ENCODE measurements around the gene TMEM205. TPM values are rescaled to one million over a fixed set of nuclear protein-coding genes. Genes with fewer than 3 reads are reported as not detected.
"Not testable (repeated sequence)": the region's sequence is repeated elsewhere in the genome, so short reads cannot be mapped to it uniquely, and the experiment has no call there.

TMEM205 gene
- total RNA-seq, 1 experiment from 2014 or later: 224 TPM

DNA sequence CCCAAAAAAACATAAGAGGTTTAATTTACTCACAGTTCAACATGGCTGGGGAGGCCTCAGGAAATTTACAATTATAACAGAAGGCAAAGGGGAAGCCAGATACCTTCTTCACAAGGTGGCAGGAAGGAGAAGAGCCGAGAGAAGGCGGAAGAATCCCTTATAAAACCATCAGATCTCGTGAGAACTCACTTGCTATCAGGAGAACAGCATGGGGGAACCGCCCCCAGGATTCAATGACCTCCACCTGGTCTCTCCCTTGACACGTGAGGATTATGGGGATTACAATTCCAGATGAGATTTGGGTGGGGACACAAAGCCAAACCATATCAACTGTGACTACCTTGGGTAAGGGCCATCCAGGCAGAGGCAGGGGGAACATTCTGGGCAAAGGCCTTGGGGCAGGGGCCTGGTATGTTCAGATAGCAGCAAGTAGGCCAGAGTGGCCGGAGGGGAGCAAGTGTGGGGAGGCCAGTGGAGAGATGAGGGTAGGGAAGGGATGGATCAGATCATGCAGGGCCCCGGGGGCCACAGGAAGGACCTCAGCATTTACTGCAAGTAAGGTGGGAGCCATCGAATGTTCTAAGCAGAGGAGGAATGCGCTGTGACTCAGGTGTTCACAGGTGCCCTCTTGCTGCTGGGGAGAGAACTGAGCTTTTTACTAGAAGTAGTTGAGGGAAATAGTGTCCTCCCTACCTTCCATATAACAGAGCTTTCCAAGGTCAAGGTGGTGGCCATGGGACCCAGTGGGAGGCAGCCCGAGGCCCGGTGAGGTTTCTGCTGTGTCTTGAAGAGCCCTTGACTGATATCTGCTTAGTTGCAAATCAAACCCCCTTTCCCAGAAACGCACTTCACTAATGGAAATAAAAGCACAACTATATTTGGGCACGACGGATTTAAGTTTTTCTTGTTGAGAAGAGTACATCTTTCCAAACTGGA is 24.6 kb downstream of the TMEM205 start:
- no peak for ATAC-seq
- POLR2A ChIA-PET (ENCODE audit: unreplicated experiment): no interaction called here

DNA sequence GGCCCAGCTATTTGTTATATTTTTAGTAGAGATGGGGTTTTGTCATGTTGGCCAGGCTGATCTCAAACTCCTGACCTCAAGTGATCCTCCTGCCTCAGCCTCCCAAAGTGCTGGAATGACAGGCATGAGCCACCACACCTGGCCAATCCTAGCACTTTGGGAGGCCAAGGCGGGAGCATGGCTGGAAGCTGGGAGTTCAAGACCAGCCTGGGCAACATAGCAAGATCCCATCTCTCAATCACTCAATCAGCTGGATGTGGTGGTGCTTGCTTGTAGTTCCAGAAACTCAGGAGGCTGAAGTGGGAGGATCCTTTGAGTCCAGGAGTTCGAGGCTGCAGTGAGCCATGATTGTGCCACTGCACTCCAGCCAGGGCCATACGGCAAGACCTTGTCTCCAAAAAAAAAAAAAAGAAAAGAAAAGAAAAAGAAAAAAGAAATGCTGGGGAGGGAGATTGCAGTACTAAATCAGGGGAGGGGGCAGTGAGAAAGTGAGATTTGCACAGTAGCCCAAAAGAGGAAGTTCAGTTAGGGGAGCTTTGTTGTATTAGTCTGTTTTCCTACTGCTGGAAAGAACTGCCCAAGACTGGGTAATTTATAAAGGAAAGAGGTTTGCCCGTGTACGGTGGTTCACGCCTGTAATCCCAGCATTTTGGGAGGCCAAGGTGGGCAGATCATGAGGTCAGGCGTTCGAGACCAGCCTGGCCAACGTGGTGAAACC is 25.6 kb downstream of the TMEM205 start:
- ATAC-seq; H4K20me1 ChIP-seq (ENCODE audit: low read length); POLR2A ChIA-PET (ENCODE audit: unreplicated experiment); H3K27ac ChIP-seq (ENCODE audit: low read length); H3K4me3 ChIP-seq (ENCODE audit: low read length); CTCF ChIA-PET; H2AFZ ChIP-seq (ENCODE audit: low read length); H3K4me1 ChIP-seq (ENCODE audit: insufficient read depth, low read length); H3F3A ChIP-seq (ENCODE audit: low read length, unreplicated experiment); H3K9me2 ChIP-seq (replicated peaks; ENCODE audit: low read length); DNase-seq; H3K36me3 ChIP-seq (ENCODE audit: low read depth, low read length); H3K4me2 ChIP-seq (ENCODE audit: low read length); H3K79me2 ChIP-seq (ENCODE audit: low read length); H3K27me3 ChIP-seq (ENCODE audit: low read length); H3K9ac ChIP-seq (ENCODE audit: low read length); H3K9me3 ChIP-seq (ENCODE audit: low read length); intact Hi-C loops (cut with micrococcal nuclease); BruUV-seq (replicated peaks): not testable (repeated sequence)

More for the DNA sequence above, 24.6 kb downstream of the TMEM205 start:
- no peaks in the 10 kb centered on the region for H3K9me2 ChIP-seq (replicated peaks; ENCODE audit: low read length)
- H3K4me2 ChIP-seq (ENCODE audit: low read length): no peak overlapping the region
- no peak overlapping the region for H3K4me3 ChIP-seq (ENCODE audit: low read length)
- H3K4me1 ChIP-seq (ENCODE audit: insufficient read depth, low read length): 0 out of 2 replicates have a peak, but pooled peaks cover 3% of the 10 kb centered on the region
- H3K9ac ChIP-seq (ENCODE audit: low read length): no peak overlapping the region
- H3K79me2 ChIP-seq (ENCODE audit: low read length): no peaks in the 10 kb centered on the region
- TF ChIP-seq EZH2 (IDR thresholded peaks at IDR 0.05; ENCODE audit: low read length, unreplicated experiment) (no peak), EZH2phosphoT487 (IDR thresholded peaks at IDR 0.05; ENCODE audit: borderline replicate concordance, low read length) (no peak)
- TF ChIP-seq, protein P1, sequence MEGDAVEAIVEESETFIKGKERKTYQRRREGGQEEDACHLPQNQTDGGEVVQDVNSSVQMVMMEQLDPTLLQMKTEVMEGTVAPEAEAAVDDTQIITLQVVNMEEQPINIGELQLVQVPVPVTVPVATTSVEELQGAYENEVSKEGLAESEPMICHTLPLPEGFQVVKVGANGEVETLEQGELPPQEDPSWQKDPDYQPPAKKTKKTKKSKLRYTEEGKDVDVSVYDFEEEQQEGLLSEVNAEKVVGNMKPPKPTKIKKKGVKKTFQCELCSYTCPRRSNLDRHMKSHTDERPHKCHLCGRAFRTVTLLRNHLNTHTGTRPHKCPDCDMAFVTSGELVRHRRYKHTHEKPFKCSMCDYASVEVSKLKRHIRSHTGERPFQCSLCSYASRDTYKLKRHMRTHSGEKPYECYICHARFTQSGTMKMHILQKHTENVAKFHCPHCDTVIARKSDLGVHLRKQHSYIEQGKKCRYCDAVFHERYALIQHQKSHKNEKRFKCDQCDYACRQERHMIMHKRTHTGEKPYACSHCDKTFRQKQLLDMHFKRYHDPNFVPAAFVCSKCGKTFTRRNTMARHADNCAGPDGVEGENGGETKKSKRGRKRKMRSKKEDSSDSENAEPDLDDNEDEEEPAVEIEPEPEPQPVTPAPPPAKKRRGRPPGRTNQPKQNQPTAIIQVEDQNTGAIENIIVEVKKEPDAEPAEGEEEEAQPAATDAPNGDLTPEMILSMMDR (conservative IDR thresholded peaks at IDR 0.05; ENCODE audit: low read depth, low read length): no peak; the same call in 1 of the 2 replicates
- H3K9me3 ChIP-seq (ENCODE audit: low read length): no peaks in the 10 kb centered on the region
- intact Hi-C loops (cut with micrococcal nuclease): no loop called here
- BruUV-seq (replicated peaks): no TSS peak
- H3K36me3 ChIP-seq (ENCODE audit: low read depth, low read length): peaks cover 2% of the 10 kb centered on the region; the same call in 1 of the 2 replicates
- no peaks in the 10 kb centered on the region for H3K27me3 ChIP-seq (ENCODE audit: low read length)
- CTCF ChIA-PET: no interaction called here
- H2AFZ ChIP-seq (ENCODE audit: low read length): no peak overlapping the region
- H4K20me1 ChIP-seq (ENCODE audit: low read length): no peaks in the 10 kb centered on the region
- DNase-seq: no peak
- no peak overlapping the region for H3K27ac ChIP-seq (ENCODE audit: low read length)
- no peaks in the 10 kb centered on the region for H3F3A ChIP-seq (ENCODE audit: low read length, unreplicated experiment)

DNA sequence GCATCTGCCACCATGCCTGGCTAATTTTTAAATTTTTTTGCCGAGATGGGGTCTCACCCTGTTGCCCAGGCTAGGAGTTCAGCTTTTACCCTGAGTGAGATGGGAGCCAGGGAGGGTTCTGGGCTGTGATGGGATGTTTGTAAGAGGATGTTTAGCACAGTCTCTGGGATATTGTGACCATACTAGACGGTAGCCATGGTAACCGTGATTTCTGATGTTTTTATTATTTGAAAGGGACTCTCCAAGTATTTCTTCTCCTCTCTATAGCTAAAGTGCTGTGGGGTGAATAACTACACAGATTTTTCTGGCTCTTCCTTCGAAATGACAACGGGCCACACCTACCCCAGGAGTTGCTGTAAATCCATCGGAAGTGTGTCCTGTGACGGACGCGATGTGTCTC is 39.7 kb downstream of the TMEM205 start:
- no peak overlapping the region for H3K9ac ChIP-seq (ENCODE audit: low read length)
- no peak overlapping the region for H2AFZ ChIP-seq (ENCODE audit: low read length)
- DNase-seq: no peak
- H3K9me2 ChIP-seq (replicated peaks; ENCODE audit: low read length): no peaks in the 10 kb centered on the region
- H3K79me2 ChIP-seq (ENCODE audit: low read length): no peaks in the 10 kb centered on the region
- no peaks in the 10 kb centered on the region for H3F3A ChIP-seq (ENCODE audit: low read length, unreplicated experiment)
- no peaks in the 10 kb centered on the region for H3K27me3 ChIP-seq (ENCODE audit: low read length)
- H3K36me3 ChIP-seq (ENCODE audit: low read depth, low read length): no peaks in the 10 kb centered on the region
- no peaks in the 10 kb centered on the region for H3K9me3 ChIP-seq (ENCODE audit: low read length)
- BruUV-seq (replicated peaks): no TSS peak
- H3K4me3 ChIP-seq (ENCODE audit: low read length): no peak overlapping the region
- H3K4me2 ChIP-seq (ENCODE audit: low read length): no peak overlapping the region
- ChIA-PET CTCF (no interaction called here), POLR2A (ENCODE audit: unreplicated experiment) (no interaction called here)
- no peak for TF ChIP-seq EZH2phosphoT487 (IDR thresholded peaks at IDR 0.05; ENCODE audit: borderline replicate concordance, low read length)
- TF ChIP-seq, protein P1 (conservative IDR thresholded peaks at IDR 0.05; ENCODE audit: low read depth, low read length): no peak
- no peak for TF ChIP-seq EZH2 (IDR thresholded peaks at IDR 0.05; ENCODE audit: low read length, unreplicated experiment)
- no peaks in the 10 kb centered on the region for H3K4me1 ChIP-seq (ENCODE audit: insufficient read depth, low read length)
- H3K27ac ChIP-seq (ENCODE audit: low read length): no peak overlapping the region
- no peak for ATAC-seq
- intact Hi-C loops (cut with micrococcal nuclease): no loop called here
- no peaks in the 10 kb centered on the region for H4K20me1 ChIP-seq (ENCODE audit: low read length)
